Right ventricle myocardium inferior (tissue), 1 donor: ENCODE measurements around the gene TBC1D14. TPM values are rescaled to one million over a fixed set of nuclear protein-coding genes. Genes with fewer than 3 reads are reported as not detected.

Experiments used
- ATAC-seq: fragments of 200-7000 bp; cut with Tn5 transposase; one replicate; pipeline ENCODE4 v1.9.1; 2020; ENCODE audit warnings: mild to moderate bottlenecking, moderate library complexity
- DNase-seq: peaks from one replicate; pipeline ENCODE4 v3.0.0; 2021; ENCODE audit errors: missing footprints
- intact Hi-C: fragments of 100-400 bp; cut with DNase I; formaldehyde crosslinking; loops from one replicate; pipeline ENCODE4 v1.11.0; 2022
- total RNA-seq: library from RNA; stranded (reverse); fragmentation: NEBNext Ultra II Directional; extraction: Animal tissue kit (Norgen Biotek cat#: 25700); gene quantifications from one replicate; pipeline ENCODE4 v1.2.1, GENCODE V29; 2021
- donor health status: DM: no; HTN: yes; CAD: no; lungs with severe emphysema.

The TBC1D14 gene
- total RNA-seq, 1 donor from 2014 or later, result 36.1 TPM

GRCh38 chr4:6938647-6939271, 29.1 kb downstream of the TBC1D14 start:
- intact Hi-C loops, result no loop called here
- peak; percentile 32 for ATAC-seq

GRCh38 chr4:6939761-6940743, 30.4 kb downstream of the TBC1D14 start:
- intact Hi-C loops, result no loop called here
- ATAC-seq, result no peak
- DNase-seq, result no peak

More at GRCh38 chr4:6938647-6939271, 29.1 kb downstream of the TBC1D14 start:
- peak; percentile 81 for DNase-seq

GRCh38 chr4:6940744-6941137, 31.1 kb downstream of the TBC1D14 start:
- intact Hi-C loops, result no loop called here
- no peak for DNase-seq
- no peak for ATAC-seq

- ATAC-seq (no peak), DNase-seq (no peak)
- intact Hi-C loops, result no loop called here
Measured at GRCh38 chr4:6941796-6942195, 32.2 kb downstream of the TBC1D14 start.

GRCh38 chr4:6942238-6942800, 32.7 kb downstream of the TBC1D14 start:
- ATAC-seq, result peak; percentile 41
- intact Hi-C loops, result no loop called here
- no peak for DNase-seq

GRCh38 chr4:6943012-6943884, 33.6 kb downstream of the TBC1D14 start:
- DNase-seq (no peak), ATAC-seq (no peak)
- intact Hi-C loops, result no loop called here

- ATAC-seq (no peak), DNase-seq (no peak)
- intact Hi-C loops, result no loop called here
Measured at GRCh38 chr4:6943885-6944225, 34.2 kb downstream of the TBC1D14 start.

- ATAC-seq (no peak), DNase-seq (no peak)
- intact Hi-C loops, result no loop called here
Measured at GRCh38 chr4:6944301-6945051, 34.9 kb downstream of the TBC1D14 start.

GRCh38 chr4:6945052-6945409, 35.4 kb downstream of the TBC1D14 start:
- ATAC-seq, result no peak
- intact Hi-C loops, result no loop called here
- DNase-seq, result no peak

- no peak for DNase-seq
- intact Hi-C loops, result no loop called here
- ATAC-seq, result no peak
Measured at GRCh38 chr4:6946497-6946896, 36.9 kb downstream of the TBC1D14 start.

GRCh38 chr4:6948134-6948460, 38.5 kb downstream of the TBC1D14 start:
- intact Hi-C loops, result no loop called here
- no peak for DNase-seq
- ATAC-seq, result no peak

- no peak for ATAC-seq
- DNase-seq, result no peak
- intact Hi-C loops, result no loop called here
Measured at GRCh38 chr4:6951880-6952381, 42.3 kb downstream of the TBC1D14 start.

GRCh38 chr4:6953751-6954380, 44.2 kb downstream of the TBC1D14 start:
- ATAC-seq, result peak; percentile 82
- DNase-seq, result peak; percentile 87
- intact Hi-C loops, result no loop called here

GRCh38 chr4:6955261-6955911, 45.8 kb downstream of the TBC1D14 start:
- no peak for ATAC-seq
- DNase-seq, result no peak
- intact Hi-C loops, result no loop called here

GRCh38 chr4:6956087-6956433, 46.4 kb downstream of the TBC1D14 start:
- DNase-seq, result no peak
- no peak for ATAC-seq
- intact Hi-C loops, result no loop called here

GRCh38 chr4:6956434-6957147, 47.0 kb downstream of the TBC1D14 start:
- intact Hi-C loops, result no loop called here
- DNase-seq (no peak), ATAC-seq (no peak)

- DNase-seq (no peak), ATAC-seq (no peak)
- intact Hi-C loops, result no loop called here
Measured at GRCh38 chr4:6957148-6957520, 47.5 kb downstream of the TBC1D14 start.
